Measurements from ENCODE around the gene DHRSX. TPM values are rescaled to one million over a fixed set of nuclear protein-coding genes. Genes with fewer than 3 reads are reported as not detected.
"Not testable (repeated sequence)": the region's sequence is repeated elsewhere in the genome, so short reads cannot be mapped to it uniquely, and the experiment has no call there.

The DHRSX gene
- total RNA-seq, 1 experiment from 2014 or later = 24.5 TPM

GRCh38 chrX:2456091-2456490 is 44.7 kb downstream of the DHRSX start:
- DNase-seq (ENCODE audit: low read depth) = not testable (repeated sequence)

- DNase-seq (ENCODE audit: low read depth) = not testable (repeated sequence)
Observed at GRCh38 chrX:2454620-2455019, 46.2 kb downstream of the DHRSX start.

GRCh38 chrX:2452799-2453198 is 48.0 kb downstream of the DHRSX start:
- no peak for DNase-seq (ENCODE audit: low read depth)

GRCh38 chrX:2452317-2452784 is 48.4 kb downstream of the DHRSX start:
- DNase-seq (ENCODE audit: low read depth) = no peak

GRCh38 chrX:2451501-2452316 is 49.1 kb downstream of the DHRSX start:
- no peak for DNase-seq (ENCODE audit: low read depth)

GRCh38 chrX:2450681-2451080 is 50.1 kb downstream of the DHRSX start:
- DNase-seq (ENCODE audit: low read depth) = no peak

- DNase-seq (ENCODE audit: low read depth) = no peak
Observed at GRCh38 chrX:2449135-2449886, 51.5 kb downstream of the DHRSX start.

GRCh38 chrX:2447484-2447883 is 53.3 kb downstream of the DHRSX start:
- no peak for DNase-seq (ENCODE audit: low read depth)

GRCh38 chrX:2446815-2447214 is 54.0 kb downstream of the DHRSX start:
- DNase-seq (ENCODE audit: low read depth) = no peak

GRCh38 chrX:2445662-2446623 is 54.8 kb downstream of the DHRSX start:
- DNase-seq (ENCODE audit: low read depth) = no peak

- no peak for DNase-seq (ENCODE audit: low read depth)
Observed at GRCh38 chrX:2442694-2443093, 58.1 kb downstream of the DHRSX start.

- DNase-seq (ENCODE audit: low read depth) = no peak
Observed at GRCh38 chrX:2441466-2441865, 59.3 kb downstream of the DHRSX start.

- no peak for DNase-seq (ENCODE audit: low read depth)
Observed at GRCh38 chrX:2439613-2440012, 61.2 kb downstream of the DHRSX start.

- no peak for DNase-seq (ENCODE audit: low read depth)
Observed at GRCh38 chrX:2435465-2435864, 65.3 kb downstream of the DHRSX start.

- no peak for DNase-seq (ENCODE audit: low read depth)
Observed at GRCh38 chrX:2434270-2435163, 66.3 kb downstream of the DHRSX start.

- no peak for DNase-seq (ENCODE audit: low read depth)
Observed at GRCh38 chrX:2432298-2432863, 68.4 kb downstream of the DHRSX start.

GRCh38 chrX:2430265-2430825 is 70.4 kb downstream of the DHRSX start:
- DNase-seq (ENCODE audit: low read depth) = no peak

- DNase-seq (ENCODE audit: low read depth) = no peak
Observed at GRCh38 chrX:2427737-2428136, 73.0 kb downstream of the DHRSX start.

GRCh38 chrX:2427147-2427546 is 73.6 kb downstream of the DHRSX start:
- DNase-seq (ENCODE audit: low read depth) = no peak

GRCh38 chrX:2426289-2426882 is 74.4 kb downstream of the DHRSX start:
- DNase-seq (ENCODE audit: low read depth) = no peak
